OCI-LY7 (cell line): ENCODE data around the gene ZNF335. TPM values are rescaled to one million over a fixed set of nuclear protein-coding genes. Genes with fewer than 3 reads are reported as not detected.

ENCODE experiments used
- BruUV-seq: library from RNA; stranded (reverse); fragments of 400-500 nt; replicated peaks from 2 replicates; lab custom pipeline; 2021; lab: Mats Ljungman, UMichigan
- CTCF ChIA-PET: fragments of 300-600 bp; sonication (Branson Sonifier 250); formaldehyde crosslinking; loops from one replicate; lab custom pipeline; 2022; ENCODE audit warnings: antibody characterized with exemption; ENCODE audit not compliant: unreplicated experiment; lab: Charles Lee
- POLR2A ChIA-PET: fragments of 300-600 bp; sonication (Branson Sonifier 250); formaldehyde crosslinking; loops from one replicate; lab custom pipeline; 2022; ENCODE audit warnings: antibody characterized with exemption; lab: Charles Lee
- DNase-seq: peaks from one replicate; pipeline ENCODE4 v3.0.0-alpha.2; 2015; ENCODE audit warnings: low spot score
- H2AFZ ChIP-seq: fragments of 200-600 bp; sonication (generic), shearing (Covaris generic); 2 replicates; pipeline ENCODE4 v1.6.1; 2014; ENCODE audit warnings: mild to moderate bottlenecking, antibody characterized with exemption, low read length, moderate library complexity
- H3K27ac ChIP-seq: fragments of 200-600 bp; sonication (generic); 2 replicates; pipeline ENCODE4 v1.5.1; 2014; ENCODE audit warnings: mixed run types, low read depth, mild to moderate bottlenecking, moderate library complexity, low read length, inconsistent platforms; ENCODE audit not compliant: poor library complexity, severe bottlenecking
- H3K36me3 ChIP-seq: fragments of 200-600 bp; sonication (generic); 2 replicates; pipeline ENCODE4 v1.6.1; 2014; ENCODE audit warnings: mild to moderate bottlenecking, antibody characterized with exemption, low read length, moderate library complexity, mixed read lengths; ENCODE audit not compliant: insufficient read depth
- H3K4me1 ChIP-seq: fragments of 200-600 bp; sonication (generic); 2 replicates; pipeline ENCODE4 v1.5.1; 2014; ENCODE audit warnings: mild to moderate bottlenecking, low read length; ENCODE audit not compliant: insufficient read depth, poor library complexity, severe bottlenecking
- H3K4me2 ChIP-seq: fragments of 200-600 bp; sonication (generic); 2 replicates; pipeline ENCODE4 v1.6.1; 2014; ENCODE audit warnings: mild to moderate bottlenecking, low read length
- H3K4me3 ChIP-seq: fragments of 200-600 bp; sonication (generic); 2 replicates; pipeline ENCODE4 v1.5.1; 2014; ENCODE audit warnings: mild to moderate bottlenecking, low read depth, low read length; ENCODE audit not compliant: poor library complexity, severe bottlenecking
- H3K79me2 ChIP-seq: fragments of 200-600 bp; sonication (generic); 2 replicates; pipeline ENCODE4 v1.6.1; 2016; ENCODE audit warnings: low read depth, mild to moderate bottlenecking, low read length, moderate library complexity, mixed read lengths; ENCODE audit not compliant: insufficient read depth
- H3K9me2 ChIP-seq: fragments of 200-600 bp; sonication (generic); 2 replicates; pipeline ENCODE4 v1.6.1; 2016; ENCODE audit warnings: mild to moderate bottlenecking, low read length, mixed read lengths; ENCODE audit not compliant: insufficient read depth
- H3K9me3 ChIP-seq: fragments of 200-600 bp; sonication (generic); 2 replicates; pipeline ENCODE4 v1.6.1; 2014; ENCODE audit warnings: mild to moderate bottlenecking, mixed run types, low read length, mixed read lengths
- H4K20me1 ChIP-seq: fragments of 200-600 bp; sonication (generic); 2 replicates; pipeline ENCODE4 v1.6.1; 2014; ENCODE audit warnings: mild to moderate bottlenecking, antibody characterized with exemption, low read length, moderate library complexity, mixed read lengths; ENCODE audit not compliant: insufficient read depth
- EZH2phosphoT487 ChIP-seq: fragments of 200-600 bp; sonication (generic); IDR thresholded peaks from 2 replicates; pipeline ENCODE4 v1.6.1; 2018; ENCODE audit warnings: low read depth, borderline replicate concordance, mild to moderate bottlenecking, mixed run types, antibody characterized with exemption, low read length, moderate library complexity, mixed read lengths
- intact Hi-C: fragments of 100-400 bp; cut with micrococcal nuclease; formaldehyde crosslinking; loops from one replicate; pipeline ENCODE4 v1.10.0; 2022; ENCODE audit not compliant: unreplicated experiment
- total RNA-seq, 2 experiments: library from RNA; depleted of rRNA in 1 of 2; stranded (reverse); fragments of >200 nt in 1 of 2; shearing (Covaris generic) in 1 of 2; gene quantifications; 2 replicates each; pipeline ENCODE4 v1.2.3, GENCODE V29; 2014 to 2022
- TF ChIP-seq, protein P1 (sequence below): fragments of 200-600 bp; sonication (generic); conservative IDR thresholded peaks from 2 replicates; pipeline ENCODE4 v1.5.1; 2014; ENCODE audit warnings: mild to moderate bottlenecking, antibody characterized with exemption, low read length, moderate library complexity, mixed read lengths

The ZNF335 gene
- total RNA-seq, 2 experiments from 2014 or later = 21.0 to 28.4 TPM

DNA sequence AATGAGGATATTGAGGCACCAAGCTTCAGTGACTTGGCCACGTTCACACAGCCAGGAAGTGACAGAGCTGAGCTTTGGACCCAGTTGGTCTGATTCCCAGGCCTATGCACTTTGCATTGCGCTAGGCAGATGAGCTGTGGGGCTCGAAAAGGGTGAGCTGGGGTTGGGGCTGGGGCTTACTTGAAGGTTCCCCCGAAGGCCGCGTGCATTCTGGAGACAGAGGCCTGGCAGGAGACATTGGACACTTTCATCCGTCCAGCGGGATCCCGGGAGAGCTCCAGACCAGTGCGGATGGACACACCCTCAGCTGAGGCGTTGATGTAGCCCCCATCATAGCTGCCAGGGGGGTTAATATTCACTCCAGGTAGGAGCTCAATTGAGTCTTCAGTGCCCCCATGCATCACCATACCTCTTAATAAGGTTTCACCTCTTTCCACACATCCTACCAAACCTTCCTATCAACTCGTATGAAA is 62.6 kb downstream of the ZNF335 start:
- Histone ChIP-seq H3K9me3 (no peaks in the 10 kb centered on the region), H3K79me2 (no peaks in the 10 kb centered on the region), H3K4me3 (no peak overlapping the region), H3K36me3 (no peaks in the 10 kb centered on the region), H2AFZ (no peak overlapping the region), H4K20me1 (no peaks in the 10 kb centered on the region), H3K27ac (no peak overlapping the region), H3K4me1 (peaks cover 14% of the 10 kb centered on the region), H3K4me2 (no peak overlapping the region), H3K9me2 (no peaks in the 10 kb centered on the region)
- TF ChIP-seq, protein P1, sequence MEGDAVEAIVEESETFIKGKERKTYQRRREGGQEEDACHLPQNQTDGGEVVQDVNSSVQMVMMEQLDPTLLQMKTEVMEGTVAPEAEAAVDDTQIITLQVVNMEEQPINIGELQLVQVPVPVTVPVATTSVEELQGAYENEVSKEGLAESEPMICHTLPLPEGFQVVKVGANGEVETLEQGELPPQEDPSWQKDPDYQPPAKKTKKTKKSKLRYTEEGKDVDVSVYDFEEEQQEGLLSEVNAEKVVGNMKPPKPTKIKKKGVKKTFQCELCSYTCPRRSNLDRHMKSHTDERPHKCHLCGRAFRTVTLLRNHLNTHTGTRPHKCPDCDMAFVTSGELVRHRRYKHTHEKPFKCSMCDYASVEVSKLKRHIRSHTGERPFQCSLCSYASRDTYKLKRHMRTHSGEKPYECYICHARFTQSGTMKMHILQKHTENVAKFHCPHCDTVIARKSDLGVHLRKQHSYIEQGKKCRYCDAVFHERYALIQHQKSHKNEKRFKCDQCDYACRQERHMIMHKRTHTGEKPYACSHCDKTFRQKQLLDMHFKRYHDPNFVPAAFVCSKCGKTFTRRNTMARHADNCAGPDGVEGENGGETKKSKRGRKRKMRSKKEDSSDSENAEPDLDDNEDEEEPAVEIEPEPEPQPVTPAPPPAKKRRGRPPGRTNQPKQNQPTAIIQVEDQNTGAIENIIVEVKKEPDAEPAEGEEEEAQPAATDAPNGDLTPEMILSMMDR = no peak
- TF ChIP-seq EZH2phosphoT487 = no peak
- CTCF ChIA-PET = no interaction called here
- no peak for DNase-seq
- BruUV-seq = no TSS peak
- POLR2A ChIA-PET = interaction anchor here (0.7 to 1.2 kb wide), 3 partner anchors 59 to 1668 kb away, joined by 3 to 4 read pairs (median 3); no protein-coding TSS in a partner anchor
- intact Hi-C loops = no loop called here

DNA sequence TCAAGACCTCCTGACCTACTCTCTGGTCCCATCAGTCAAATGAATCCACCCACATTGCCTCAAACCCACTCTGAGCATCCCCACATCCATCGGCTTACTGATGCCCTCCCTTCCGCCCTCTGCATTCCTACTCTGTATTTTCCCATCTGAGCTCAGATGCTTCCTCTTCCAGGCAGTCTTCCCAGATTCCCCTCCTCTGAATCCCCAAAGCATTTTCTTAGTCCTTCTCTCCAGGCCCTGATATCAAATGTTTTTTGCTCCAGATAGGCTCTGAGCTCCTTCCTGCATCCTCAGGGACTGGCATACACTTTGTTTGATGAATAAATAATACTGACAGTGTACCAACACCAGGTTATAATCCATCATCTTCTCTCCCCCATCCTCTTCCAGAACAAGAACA is 63.9 kb downstream of the ZNF335 start:
- no peak for DNase-seq
- H3K36me3 ChIP-seq = no peaks in the 10 kb centered on the region
- no peaks in the 10 kb centered on the region for H3K9me3 ChIP-seq
- no TSS peak for BruUV-seq
- H3K9me2 ChIP-seq = no peaks in the 10 kb centered on the region
- H3K4me1 ChIP-seq = peaks cover 14% of the 10 kb centered on the region
- no peak overlapping the region for H3K27ac ChIP-seq
- no peak overlapping the region for H2AFZ ChIP-seq
- no peak overlapping the region for H3K4me3 ChIP-seq
- TF ChIP-seq EZH2phosphoT487 = no peak
- TF ChIP-seq, protein P1 = no peak
- no peaks in the 10 kb centered on the region for H4K20me1 ChIP-seq
- ChIA-PET CTCF (no interaction called here), POLR2A (no interaction called here)
- no peaks in the 10 kb centered on the region for H3K79me2 ChIP-seq
- intact Hi-C loops = no loop called here
- H3K4me2 ChIP-seq = no peak overlapping the region

DNA sequence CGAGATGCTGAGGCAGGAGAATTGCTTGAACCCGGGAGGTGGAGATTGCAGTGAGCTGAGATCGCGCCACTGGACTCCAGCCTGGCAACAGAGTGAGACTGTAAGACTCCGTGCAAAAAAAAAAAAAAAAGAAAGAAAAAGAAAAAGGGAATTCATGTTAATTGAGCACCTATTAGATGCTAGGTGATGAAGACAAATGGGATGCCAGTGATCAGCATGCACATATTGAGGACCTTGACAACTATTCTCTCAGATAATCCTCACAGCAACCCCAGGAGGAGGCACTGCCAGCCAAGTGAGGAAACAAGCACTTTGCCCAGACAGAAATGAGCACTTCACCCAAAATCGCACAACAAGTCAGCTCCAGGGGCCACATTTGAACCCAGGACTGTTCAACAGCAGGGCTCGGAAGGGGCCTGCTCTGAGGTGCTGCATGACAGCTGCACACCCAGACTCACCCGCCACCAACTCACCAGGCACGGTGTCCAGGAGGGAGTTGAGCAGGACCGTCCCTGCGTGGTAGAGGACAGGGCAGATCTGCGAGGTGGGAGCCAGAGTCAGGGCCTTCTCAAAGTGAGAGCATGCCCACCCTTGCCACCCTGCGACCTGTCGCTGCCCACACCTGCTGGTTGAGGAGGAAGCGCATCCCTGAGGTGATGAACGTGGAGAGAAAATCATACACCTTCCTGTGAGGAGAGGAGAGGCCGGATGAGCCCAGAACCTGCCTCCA is 64.6 kb downstream of the ZNF335 start:
- intact Hi-C loops = no loop called here
- H3K36me3 ChIP-seq = no peaks in the 10 kb centered on the region
- ChIA-PET CTCF (no interaction called here), POLR2A (no interaction called here)
- no peak for DNase-seq
- H3K9me3 ChIP-seq = no peaks in the 10 kb centered on the region
- H3K79me2 ChIP-seq = no peaks in the 10 kb centered on the region
- no peaks in the 10 kb centered on the region for H3K9me2 ChIP-seq
- no TSS peak for BruUV-seq
- no peak overlapping the region for H3K4me2 ChIP-seq
- H4K20me1 ChIP-seq = no peaks in the 10 kb centered on the region
- no peak overlapping the region for H2AFZ ChIP-seq
- H3K27ac ChIP-seq = no peak overlapping the region
- peaks cover 19% of the 10 kb centered on the region for H3K4me1 ChIP-seq
- TF ChIP-seq EZH2phosphoT487 = no peak
- TF ChIP-seq, protein P1 = no peak
- H3K4me3 ChIP-seq = no peak overlapping the region
